ENCODE data around the gene HSBP1. TPM values are rescaled to one million over a fixed set of nuclear protein-coding genes. Genes with fewer than 3 reads are reported as not detected.

Gene HSBP1
- total RNA-seq, 1 experiment from 2014 or later: 110 TPM

- H3K4me3 ChIP-seq: no peak overlapping the region
- DNase-seq: no peak
- no peaks in the 10 kb centered on the region for H3K9me3 ChIP-seq
- no peaks in the 10 kb centered on the region for H3K27me3 ChIP-seq
- H3K36me3 ChIP-seq: no peaks in the 10 kb centered on the region
Measured at GRCh38 chr16:83849421-83849820, 41.6 kb downstream of the HSBP1 start.

- Histone ChIP-seq H3K36me3 (no peaks in the 10 kb centered on the region), H3K27me3 (no peaks in the 10 kb centered on the region), H3K9me3 (no peaks in the 10 kb centered on the region), H3K4me3 (no peak overlapping the region)
- no peak for DNase-seq
Measured at GRCh38 chr16:83850947-83851346, 43.2 kb downstream of the HSBP1 start.

GRCh38 chr16:83851473-83851872 lies 43.7 kb downstream of the HSBP1 start:
- no peaks in the 10 kb centered on the region for H3K9me3 ChIP-seq
- no peak for DNase-seq
- H3K4me3 ChIP-seq: no peak overlapping the region
- no peaks in the 10 kb centered on the region for H3K36me3 ChIP-seq
- H3K27me3 ChIP-seq: no peaks in the 10 kb centered on the region

- Histone ChIP-seq H3K9me3 (no peaks in the 10 kb centered on the region), H3K4me3 (no peak overlapping the region), H3K27me3 (no peaks in the 10 kb centered on the region), H3K36me3 (no peaks in the 10 kb centered on the region)
- DNase-seq: no peak
Measured at GRCh38 chr16:83852774-83853173, 45.0 kb downstream of the HSBP1 start.

GRCh38 chr16:83853834-83854233 lies 46.1 kb downstream of the HSBP1 start:
- Histone ChIP-seq H3K36me3 (no peaks in the 10 kb centered on the region), H3K9me3 (no peaks in the 10 kb centered on the region), H3K4me3 (no peak overlapping the region), H3K27me3 (no peaks in the 10 kb centered on the region)
- no peak for DNase-seq

GRCh38 chr16:83854420-83854819 lies 46.6 kb downstream of the HSBP1 start:
- no peak for DNase-seq
- Histone ChIP-seq H3K4me3 (no peak overlapping the region), H3K36me3 (no peaks in the 10 kb centered on the region), H3K9me3 (no peaks in the 10 kb centered on the region), H3K27me3 (no peaks in the 10 kb centered on the region)

- Histone ChIP-seq H3K9me3 (no peaks in the 10 kb centered on the region), H3K4me3 (no peak overlapping the region), H3K27me3 (no peaks in the 10 kb centered on the region), H3K36me3 (no peaks in the 10 kb centered on the region)
- DNase-seq: no peak
Measured at GRCh38 chr16:83856792-83857191, 49.0 kb downstream of the HSBP1 start.

GRCh38 chr16:83859265-83859664 lies 51.5 kb downstream of the HSBP1 start:
- Histone ChIP-seq H3K9me3 (no peaks in the 10 kb centered on the region), H3K27me3 (no peaks in the 10 kb centered on the region), H3K36me3 (no peaks in the 10 kb centered on the region), H3K4me3 (no peak overlapping the region)
- DNase-seq: no peak

- no peaks in the 10 kb centered on the region for H3K36me3 ChIP-seq
- H3K9me3 ChIP-seq: no peaks in the 10 kb centered on the region
- no peak overlapping the region for H3K4me3 ChIP-seq
- H3K27me3 ChIP-seq: no peaks in the 10 kb centered on the region
- DNase-seq: no peak
Measured at GRCh38 chr16:83862661-83863060, 54.9 kb downstream of the HSBP1 start.

- Histone ChIP-seq H3K36me3 (no peaks in the 10 kb centered on the region), H3K27me3 (no peaks in the 10 kb centered on the region), H3K9me3 (no peaks in the 10 kb centered on the region), H3K4me3 (no peak overlapping the region)
- DNase-seq: no peak
Measured at GRCh38 chr16:83863682-83864081, 55.9 kb downstream of the HSBP1 start.

Other genes starting within 250 kb of the HSBP1 start
- gene MLYCD, start 91.1 kb downstream of the HSBP1 start, total RNA-seq (2014; rRNA removed; shearing (Covaris generic); ENCODE audit: low replicate concordance): 1.0 and 1.3 TPM in 2 replicates
- gene OSGIN1, start 145.3 kb downstream of the HSBP1 start, total RNA-seq (2014; rRNA removed; shearing (Covaris generic); ENCODE audit: low replicate concordance): 0.13 TPM in 1 of 2 replicates, not detected in the other
- not detected in 2 replicates for gene NECAB2, start 160.3 kb downstream of the HSBP1 start, total RNA-seq (2014; rRNA removed; shearing (Covaris generic); ENCODE audit: low replicate concordance)
- gene SLC38A8, start 234.8 kb downstream of the HSBP1 start, total RNA-seq (2014; rRNA removed; shearing (Covaris generic); ENCODE audit: low replicate concordance): not detected in 2 replicates

Data from MG63 (cell line).